NK-92 (cell line): ENCODE results near the gene ZNF827.

Source experiments
- DNase-seq: peaks from one replicate; lab custom pipeline; 2025; ENCODE audit not compliant: unreplicated experiment; lab: John Stamatoyannopoulos, UW

ZNF827 gene

DNA sequence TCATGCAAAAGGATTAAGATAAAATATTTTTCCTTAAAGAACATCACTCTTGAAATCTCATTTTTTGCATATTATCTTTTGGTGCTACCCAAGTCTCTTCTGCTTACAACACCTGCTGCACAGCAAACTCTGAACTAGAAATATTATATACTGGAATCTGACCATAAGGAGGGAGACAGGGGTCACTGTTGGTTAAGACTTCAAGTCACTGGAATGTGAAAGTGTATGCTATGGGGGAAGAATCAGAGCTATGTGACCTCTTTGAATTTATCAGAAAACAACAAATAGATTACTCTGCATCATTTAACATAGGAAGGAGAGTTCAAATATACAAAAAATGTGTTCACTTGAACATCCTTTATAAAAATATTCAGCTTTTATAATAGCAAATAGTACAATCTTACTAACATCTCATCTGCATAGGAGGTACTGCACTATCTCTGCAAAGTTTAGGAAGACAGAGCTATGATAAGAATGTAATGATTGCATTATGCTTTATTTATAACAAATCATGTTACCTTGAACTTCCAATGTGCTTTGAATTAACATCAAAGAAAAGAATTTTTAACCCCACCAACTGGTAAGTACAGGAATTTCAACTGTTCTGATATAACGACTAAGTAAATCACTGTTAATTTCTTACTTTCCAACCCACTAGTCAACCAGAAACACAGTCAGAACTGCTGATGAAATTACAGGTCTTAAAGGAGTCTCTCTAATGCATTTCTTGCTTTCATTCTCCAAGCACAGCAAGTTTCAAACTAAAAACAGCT, 69.8 kb downstream of the ZNF827 start:
- no peak for DNase-seq

- no peak for DNase-seq
Observed at GRCh38 chr4:145867406-145867805, 71.2 kb downstream of the ZNF827 start.

DNA sequence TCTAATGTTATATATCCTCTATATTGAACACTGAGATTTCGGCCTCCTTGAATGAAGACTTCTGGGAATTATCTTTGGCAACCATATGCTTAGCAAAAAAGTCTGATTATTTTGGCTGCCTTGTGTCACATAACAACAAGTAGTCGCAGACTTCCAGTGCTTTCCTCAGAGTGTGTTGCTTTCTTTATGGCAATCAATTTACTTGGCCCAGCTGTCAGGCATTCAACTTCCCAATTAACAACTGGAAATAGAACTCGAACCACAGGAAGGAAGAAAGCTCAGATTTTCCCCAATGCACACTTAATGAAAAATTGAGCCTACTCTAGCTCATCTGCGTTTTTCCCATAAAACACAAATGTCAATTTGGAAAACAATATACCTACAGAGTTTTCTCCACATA, 71.6 kb downstream of the ZNF827 start:
- no peak for DNase-seq

DNA sequence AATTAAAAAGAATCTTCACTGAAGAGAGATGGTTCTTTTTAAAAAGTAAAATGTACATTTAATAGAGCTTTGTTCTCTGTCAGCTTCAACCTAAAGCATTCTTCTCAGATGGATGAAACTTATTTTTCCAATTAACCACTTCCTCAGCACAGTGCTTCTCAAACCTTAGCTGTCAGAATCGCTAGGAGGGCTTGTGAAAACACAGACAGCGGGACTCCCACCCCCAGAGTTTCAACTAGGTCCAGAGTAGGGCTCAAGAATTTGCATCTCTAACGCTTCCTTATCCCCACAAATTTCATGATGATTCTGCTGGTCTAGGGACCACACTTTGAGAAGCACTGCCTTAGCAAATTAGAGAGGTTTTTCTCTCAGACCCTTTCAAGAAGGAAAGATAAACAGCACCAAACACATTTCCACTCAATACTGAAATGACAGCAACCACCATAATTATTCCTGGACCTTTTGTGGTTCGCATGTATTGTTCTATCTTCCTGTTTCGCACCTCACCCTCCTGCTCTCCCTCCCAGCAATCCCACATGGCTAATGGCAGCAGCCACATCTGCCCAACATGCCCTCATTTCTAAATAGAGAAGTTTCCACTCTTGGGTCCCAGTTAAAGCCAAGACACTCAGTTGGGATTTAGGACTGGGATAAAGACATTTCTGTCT, 73.2 kb downstream of the ZNF827 start:
- DNase-seq: no peak

DNA sequence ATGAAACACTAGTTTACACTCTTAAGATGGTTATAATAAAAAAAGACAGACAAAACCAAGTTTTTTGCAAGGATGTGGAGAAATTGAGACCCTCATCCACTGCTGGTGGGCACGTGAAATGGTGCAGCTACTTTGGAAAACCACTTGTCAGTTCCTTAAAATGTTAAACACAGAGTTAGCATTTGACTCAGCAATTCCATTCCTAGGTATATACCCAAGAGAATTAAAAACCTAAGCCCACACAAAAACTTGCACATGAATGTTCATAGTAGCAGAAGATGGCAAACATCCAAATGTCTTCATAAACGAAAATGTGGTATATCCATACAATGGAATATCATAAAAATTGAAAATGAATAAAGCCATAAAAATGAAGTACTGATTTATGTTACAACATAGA, 75.4 kb downstream of the ZNF827 start:
- DNase-seq: no peak

GRCh38 chr4:145861336-145862318, 77.0 kb downstream of the ZNF827 start:
- DNase-seq: no peak

DNA sequence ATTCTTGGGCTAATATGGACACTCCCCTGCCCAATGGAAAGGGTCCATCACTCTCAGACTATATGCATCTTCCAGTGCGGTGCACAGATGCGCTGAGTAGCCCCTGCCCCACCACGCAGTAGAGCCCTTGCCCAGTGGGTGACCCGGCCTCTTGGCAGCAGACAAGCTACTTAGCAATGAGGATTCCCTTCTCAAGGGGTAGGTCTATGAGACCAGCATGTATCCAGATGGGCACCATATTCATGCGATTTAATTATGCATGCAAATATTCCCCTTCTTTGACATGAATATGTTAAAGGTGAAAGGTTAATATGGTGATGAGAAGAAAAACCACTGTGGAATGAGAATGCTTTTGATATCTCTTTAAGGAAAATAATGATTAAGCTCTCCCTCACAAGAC, 77.7 kb downstream of the ZNF827 start:
- no peak for DNase-seq

GRCh38 chr4:145860446-145860845, 78.2 kb downstream of the ZNF827 start:
- DNase-seq: no peak

DNA sequence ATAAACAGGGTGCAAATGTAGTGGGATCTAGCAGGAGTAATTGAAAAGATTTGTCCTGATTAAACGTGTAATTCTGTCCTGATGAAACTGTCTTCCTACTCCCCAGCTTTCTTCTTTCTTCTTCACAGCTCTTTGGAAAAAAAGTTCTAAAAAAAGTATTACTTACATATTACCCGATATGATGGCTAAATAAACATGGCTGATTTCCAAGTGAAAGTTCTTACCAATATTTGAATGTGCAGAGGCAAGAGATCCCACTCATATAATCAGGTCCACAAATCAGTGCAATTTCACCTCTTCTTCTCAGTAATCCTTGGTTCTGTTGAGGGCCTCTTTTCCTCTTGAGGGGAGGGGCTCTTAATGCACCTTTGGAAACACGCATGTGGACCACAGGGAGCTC, 78.7 kb downstream of the ZNF827 start:
- DNase-seq: no peak

GRCh38 chr4:145859426-145859825, 79.2 kb downstream of the ZNF827 start:
- no peak for DNase-seq

GRCh38 chr4:145852256-145852839, 86.3 kb downstream of the ZNF827 start:
- DNase-seq: no peak

GRCh38 chr4:145851511-145852201, 87.0 kb downstream of the ZNF827 start:
- DNase-seq: no peak

DNA sequence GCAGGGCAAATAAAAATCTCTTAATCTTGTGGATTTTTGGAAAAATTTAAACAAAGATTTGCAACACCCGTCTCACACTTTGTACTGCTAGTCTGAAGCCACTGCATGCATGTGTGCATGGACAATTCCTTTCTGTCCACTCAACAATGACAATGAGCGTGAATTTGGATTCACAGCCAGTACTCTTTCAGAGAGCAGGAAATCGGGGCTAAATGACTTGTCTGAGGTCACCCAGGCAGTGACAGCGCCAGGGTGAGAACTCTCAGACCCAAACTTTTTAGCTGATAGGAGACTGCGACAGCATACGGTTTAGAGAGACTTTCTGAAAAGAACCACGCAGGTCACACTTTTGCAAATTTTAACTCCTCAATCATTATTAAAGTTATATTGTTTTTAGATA, 90.9 kb downstream of the ZNF827 start:
- DNase-seq: no peak

DNA sequence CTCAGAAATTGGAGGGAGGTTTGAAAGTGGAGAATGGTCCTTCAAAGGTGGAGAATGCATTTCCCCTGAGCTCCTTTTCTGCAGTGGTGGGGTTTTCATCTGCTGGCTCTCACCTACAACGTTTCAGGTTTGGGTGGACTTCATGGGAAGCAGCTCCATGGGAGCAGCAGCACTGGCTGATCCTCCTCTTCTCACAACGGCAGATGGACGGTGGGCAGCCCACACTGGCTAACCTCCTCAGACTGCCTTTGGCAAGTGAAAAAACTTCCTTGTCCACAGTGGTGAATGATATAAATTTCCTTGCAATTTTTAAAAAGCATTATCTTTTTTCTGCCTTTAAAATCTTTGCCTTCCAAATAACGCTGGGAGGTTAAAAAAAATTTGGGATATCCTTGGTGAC, 93.5 kb downstream of the ZNF827 start:
- DNase-seq: no peak

DNA sequence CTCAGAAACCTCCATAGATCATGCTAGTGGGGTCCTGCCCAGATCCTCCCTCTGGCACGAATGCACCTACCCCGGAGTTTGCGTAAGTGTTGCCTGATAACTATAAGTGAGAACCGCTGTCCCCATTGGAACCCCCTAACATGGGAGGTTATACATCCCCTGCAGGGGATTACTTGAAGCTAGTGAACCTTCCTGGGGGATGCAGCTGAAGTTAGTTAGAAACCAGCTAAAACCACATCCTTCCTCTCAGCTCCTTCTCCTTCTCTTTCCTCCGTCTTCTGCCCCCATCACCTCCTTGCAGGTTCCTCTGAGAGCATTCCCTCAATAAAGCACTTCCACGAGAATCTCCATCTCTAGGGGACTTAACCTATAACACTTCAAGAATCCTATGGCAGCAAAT, 95.0 kb downstream of the ZNF827 start:
- no peak for DNase-seq

DNA sequence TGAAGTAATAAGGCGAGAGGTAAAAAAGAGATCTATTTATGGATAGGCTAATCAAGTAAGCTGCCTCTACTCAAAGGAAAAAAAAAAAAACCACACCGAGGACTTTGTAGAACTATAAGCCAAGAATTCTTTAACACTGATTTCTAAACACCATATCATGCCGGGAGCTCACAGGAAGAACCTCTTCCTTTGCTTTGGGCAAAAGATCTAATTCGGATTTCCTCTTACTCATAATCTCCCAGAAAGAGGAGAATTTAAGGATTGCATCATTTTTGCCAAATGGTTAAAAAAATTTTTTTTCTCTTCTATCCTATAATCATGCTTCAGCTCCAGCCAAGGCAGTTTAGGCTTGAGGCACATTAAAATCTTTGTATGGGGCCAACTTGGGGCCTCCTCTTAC, 95.5 kb downstream of the ZNF827 start:
- no peak for DNase-seq

DNA sequence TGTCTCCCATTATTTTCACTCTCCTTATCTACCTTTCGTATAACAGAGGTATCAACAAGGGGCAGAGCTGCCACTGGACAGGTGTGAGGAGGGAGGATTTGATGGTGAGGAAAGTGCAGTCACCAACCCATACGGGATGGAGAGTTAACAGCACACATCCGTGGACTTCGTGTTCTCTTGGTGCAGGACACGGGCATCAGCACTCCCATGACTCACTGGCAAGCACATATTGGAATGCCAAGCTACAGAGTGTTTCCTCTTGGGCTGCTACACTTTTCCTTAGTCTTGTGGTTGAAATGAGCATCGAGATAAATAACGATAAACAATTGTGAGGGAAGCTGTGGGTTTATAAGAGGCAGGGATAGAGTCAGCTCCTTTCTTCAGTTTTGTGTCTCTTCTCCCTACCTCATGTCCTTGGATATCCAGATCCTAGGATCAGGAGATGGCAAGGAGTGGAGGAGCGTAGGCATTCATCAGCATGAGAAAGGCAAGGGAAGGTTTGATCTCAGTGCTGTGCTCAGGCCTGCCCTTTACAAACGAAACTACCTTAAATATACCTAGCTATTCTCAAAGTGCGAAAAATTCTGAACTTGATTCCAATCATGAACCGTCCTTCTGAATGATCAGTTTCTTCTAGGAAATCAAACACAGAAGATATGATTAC, 96.3 kb downstream of the ZNF827 start:
- no peak for DNase-seq

DNA sequence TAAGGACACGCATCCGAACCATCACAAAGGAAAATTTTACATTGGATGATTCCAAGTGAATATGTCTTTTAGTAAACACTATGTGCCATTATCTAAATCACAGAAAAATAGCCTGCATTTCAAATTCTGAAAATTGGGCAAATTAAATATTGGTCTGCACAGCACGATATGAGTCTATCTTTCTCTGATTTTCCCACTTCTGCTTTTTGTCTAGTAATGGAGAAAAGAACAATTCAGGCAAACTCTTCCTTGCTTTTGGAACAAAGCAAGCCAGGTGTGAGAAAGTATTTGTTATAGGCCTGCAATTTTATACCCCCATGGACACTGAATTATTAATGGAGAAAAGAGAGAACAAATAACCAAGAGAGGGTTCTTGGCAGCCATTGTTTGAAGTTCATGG, 97.8 kb downstream of the ZNF827 start:
- no peak for DNase-seq

DNA sequence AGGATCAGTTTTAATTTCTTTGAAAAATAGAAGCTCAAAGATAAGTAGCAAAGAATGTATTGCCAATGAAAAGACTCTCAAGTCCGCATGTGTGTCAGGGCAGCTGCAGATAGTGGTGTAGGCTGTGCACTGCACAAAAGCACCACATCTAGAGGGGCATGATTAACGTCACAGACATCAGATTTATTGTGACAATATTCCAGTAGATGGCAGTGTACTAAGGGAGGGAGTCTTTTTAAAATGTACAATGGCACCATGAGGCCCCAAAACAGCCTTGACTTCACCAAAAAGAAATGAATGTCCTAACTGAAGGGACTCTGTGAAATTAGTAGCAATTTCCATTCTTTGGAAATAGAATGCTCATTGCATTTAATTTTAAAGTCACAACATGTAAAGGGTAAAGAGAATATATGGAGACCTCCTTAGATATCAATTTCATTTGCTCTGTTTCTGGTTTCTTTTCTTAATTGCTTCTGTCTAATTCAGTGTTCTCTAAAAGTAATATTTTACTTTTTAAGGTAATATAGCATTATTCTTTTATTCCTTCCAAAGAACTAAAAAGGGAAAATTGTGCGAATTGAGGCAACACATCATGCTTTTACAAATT, 98.4 kb downstream of the ZNF827 start:
- no peak for DNase-seq

DNA sequence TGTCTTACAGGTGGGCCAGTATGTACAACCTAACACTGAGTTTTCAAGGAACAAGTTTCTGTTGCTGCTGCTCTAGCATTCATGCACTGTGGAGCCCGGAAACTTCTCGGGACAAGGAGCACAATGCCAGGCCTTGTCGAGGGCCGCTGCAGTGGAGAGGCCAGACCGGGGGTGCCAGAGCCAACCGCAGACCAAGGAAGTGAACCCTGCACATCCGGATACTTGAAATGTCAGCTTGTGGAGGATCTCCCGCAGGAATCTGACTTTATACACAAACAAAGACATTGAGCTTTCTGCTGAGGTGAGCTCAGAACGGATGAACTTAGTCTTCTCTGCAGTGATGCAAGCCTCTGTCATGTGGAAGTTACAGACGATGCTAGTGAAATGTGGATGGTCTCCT, 99.5 kb downstream of the ZNF827 start:
- DNase-seq: no peak
